ENCODE measurements around the gene ELAVL1. TPM values are rescaled to one million over a fixed set of nuclear protein-coding genes. Genes with fewer than 3 reads are reported as not detected.

Gene ELAVL1
- total and polyA plus RNA-seq, 2 of the 13 experiments (the other 11 are each of a cell fraction or from before 2014, with no cell fraction given), result 27.9 to 38.4 TPM

DNA sequence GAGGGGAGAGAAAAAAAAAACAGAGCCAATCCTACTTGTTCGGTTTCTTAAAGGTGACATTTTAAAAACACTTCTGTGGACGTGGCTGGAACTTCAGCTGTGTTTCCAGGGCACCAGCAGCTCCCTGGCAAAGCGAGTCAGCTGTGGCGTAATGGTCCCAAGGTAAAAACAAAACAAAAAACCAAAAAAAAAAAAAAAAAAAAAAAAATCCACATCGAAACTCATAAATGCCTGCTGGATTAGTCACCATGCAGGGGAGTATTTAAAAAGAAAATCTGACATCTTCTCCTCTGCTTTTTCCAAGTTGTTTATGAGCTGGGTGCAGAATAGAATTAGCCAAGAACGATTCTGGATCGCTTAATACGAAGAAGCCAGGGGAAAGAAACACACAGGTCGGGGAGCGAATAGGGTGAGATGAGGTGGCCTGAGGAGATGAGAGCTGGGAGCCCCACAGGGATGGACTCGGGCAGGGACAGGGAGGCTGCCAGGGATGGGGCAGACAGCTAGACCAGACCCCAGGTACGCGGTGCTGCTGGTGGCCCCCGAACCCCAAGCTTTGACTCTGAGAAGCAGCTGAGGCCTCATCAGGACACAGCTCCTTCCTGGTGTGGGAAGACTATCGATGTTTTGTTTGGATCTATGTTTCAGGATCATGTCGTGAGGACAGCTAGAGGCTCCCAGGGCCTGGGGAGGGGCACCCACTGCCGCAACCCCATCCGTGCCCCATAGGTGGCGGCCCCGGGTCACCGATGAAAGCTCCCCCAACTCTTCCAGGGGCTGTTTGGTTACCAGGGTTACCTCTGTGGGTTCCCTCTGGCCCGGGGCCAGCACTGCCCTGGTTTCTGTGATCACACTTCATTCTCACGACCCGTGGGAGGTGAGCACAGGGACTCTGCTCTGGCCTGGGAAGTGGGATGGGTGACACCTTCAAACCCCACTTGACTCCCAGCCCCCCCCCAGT is 76.4 kb downstream of the ELAVL1 start:
- Histone ChIP-seq H3K9me3 (ENCODE audit: low read length) (no peaks in the 10 kb centered on the region), H3K79me2 (ENCODE audit: insufficient read depth, low read length) (no peaks in the 10 kb centered on the region), H2AFZ (ENCODE audit: low read length) (no peak overlapping the region), H3K27ac (ENCODE audit: extremely low read length, insufficient read depth, low read length) (peak overlapping the region; percentile 43), H3K4me1 (ENCODE audit: insufficient read depth, low read length) (no peaks in the 10 kb centered on the region), H3K27me3 (ENCODE audit: control insufficient read depth in 1 of 2, insufficient read depth in 2 of 2, low read length in 2 of 2) (no peaks in the 10 kb centered on the region), H3K4me3 (replicated peaks in 1 of 3; ENCODE audit: insufficient read depth in 1 of 3, low read depth in 2 of 3, low read length in 3 of 3) (no peak overlapping the region), H3K4me2 (ENCODE audit: low read depth, low read length) (no peak overlapping the region), H4K20me1 (ENCODE audit: insufficient read depth, low read length) (no peaks in the 10 kb centered on the region), H3K9ac (ENCODE audit: insufficient read depth, low read depth, low read length) (no peak overlapping the region), H3K36me3 (replicated peaks in 1 of 2; ENCODE audit: control insufficient read depth in 1 of 2, insufficient read depth in 2 of 2, low read length in 2 of 2) (peaks cover 24 to 37% of the 10 kb centered on the region in 2 experiments; a peak in 4 of 5 replicates)
- ChIA-PET CTCF (ENCODE audit: low intra/inter-chr PET ratio, low total read pairs) (no interaction called here), POLR2A (interaction anchor here (1.1 to 5.2 kb wide), 6 partner anchors 9 to 97 kb away, joined by 3 to 57 read pairs (median 4); partner anchors contain the start of genes MAP2K7, SNAPC2 and TIMM44)
- FAIRE-seq (no peak), DNase-seq (ENCODE audit: low spot score) (peak; percentile 53), ATAC-seq (peak; percentile 49)
- BruUV-seq (replicated peaks), result no TSS peak
- intact Hi-C loops (cut with micrococcal nuclease; ENCODE audit: unreplicated experiment), result no loop called here
- in situ Hi-C loops (cut with HindIII; ENCODE audit: extremely low pct_ligation_motif_present, low pct_unique_long_range_greater_than_20kb), result no loop called here
- 90% methylated on average over 15 of the region's 24 CpGs for WGBS (ENCODE audit: low lambda C conversion rate)
- no peak for TF ChIP-seq ZNF839 (CRISPR knock-in tag; IDR thresholded peaks at IDR 0.05; ENCODE audit: borderline replicate concordance)
- no peak for TF ChIP-seq KLF13 (CRISPR knock-in tag; IDR thresholded peaks at IDR 0.05)
- no peak for TF ChIP-seq NFE2L2 (IDR thresholded peaks at IDR 0.05; ENCODE audit: low read length)
- no peak for TF ChIP-seq ZNF207 (IDR thresholded peaks at IDR 0.05; ENCODE audit: borderline replicate concordance)
- no peak for TF ChIP-seq SRF (IDR thresholded peaks at IDR 0.05; ENCODE audit: low read depth, low read length)
- TF ChIP-seq HNF4G (IDR thresholded peaks at IDR 0.05; ENCODE audit: borderline replicate concordance, low read depth, low read length), result no peak
- no peak for TF ChIP-seq HNF4G (CRISPR knock-in tag; IDR thresholded peaks at IDR 0.05; ENCODE audit: borderline replicate concordance, low read depth)
- TF ChIP-seq, protein P1, sequence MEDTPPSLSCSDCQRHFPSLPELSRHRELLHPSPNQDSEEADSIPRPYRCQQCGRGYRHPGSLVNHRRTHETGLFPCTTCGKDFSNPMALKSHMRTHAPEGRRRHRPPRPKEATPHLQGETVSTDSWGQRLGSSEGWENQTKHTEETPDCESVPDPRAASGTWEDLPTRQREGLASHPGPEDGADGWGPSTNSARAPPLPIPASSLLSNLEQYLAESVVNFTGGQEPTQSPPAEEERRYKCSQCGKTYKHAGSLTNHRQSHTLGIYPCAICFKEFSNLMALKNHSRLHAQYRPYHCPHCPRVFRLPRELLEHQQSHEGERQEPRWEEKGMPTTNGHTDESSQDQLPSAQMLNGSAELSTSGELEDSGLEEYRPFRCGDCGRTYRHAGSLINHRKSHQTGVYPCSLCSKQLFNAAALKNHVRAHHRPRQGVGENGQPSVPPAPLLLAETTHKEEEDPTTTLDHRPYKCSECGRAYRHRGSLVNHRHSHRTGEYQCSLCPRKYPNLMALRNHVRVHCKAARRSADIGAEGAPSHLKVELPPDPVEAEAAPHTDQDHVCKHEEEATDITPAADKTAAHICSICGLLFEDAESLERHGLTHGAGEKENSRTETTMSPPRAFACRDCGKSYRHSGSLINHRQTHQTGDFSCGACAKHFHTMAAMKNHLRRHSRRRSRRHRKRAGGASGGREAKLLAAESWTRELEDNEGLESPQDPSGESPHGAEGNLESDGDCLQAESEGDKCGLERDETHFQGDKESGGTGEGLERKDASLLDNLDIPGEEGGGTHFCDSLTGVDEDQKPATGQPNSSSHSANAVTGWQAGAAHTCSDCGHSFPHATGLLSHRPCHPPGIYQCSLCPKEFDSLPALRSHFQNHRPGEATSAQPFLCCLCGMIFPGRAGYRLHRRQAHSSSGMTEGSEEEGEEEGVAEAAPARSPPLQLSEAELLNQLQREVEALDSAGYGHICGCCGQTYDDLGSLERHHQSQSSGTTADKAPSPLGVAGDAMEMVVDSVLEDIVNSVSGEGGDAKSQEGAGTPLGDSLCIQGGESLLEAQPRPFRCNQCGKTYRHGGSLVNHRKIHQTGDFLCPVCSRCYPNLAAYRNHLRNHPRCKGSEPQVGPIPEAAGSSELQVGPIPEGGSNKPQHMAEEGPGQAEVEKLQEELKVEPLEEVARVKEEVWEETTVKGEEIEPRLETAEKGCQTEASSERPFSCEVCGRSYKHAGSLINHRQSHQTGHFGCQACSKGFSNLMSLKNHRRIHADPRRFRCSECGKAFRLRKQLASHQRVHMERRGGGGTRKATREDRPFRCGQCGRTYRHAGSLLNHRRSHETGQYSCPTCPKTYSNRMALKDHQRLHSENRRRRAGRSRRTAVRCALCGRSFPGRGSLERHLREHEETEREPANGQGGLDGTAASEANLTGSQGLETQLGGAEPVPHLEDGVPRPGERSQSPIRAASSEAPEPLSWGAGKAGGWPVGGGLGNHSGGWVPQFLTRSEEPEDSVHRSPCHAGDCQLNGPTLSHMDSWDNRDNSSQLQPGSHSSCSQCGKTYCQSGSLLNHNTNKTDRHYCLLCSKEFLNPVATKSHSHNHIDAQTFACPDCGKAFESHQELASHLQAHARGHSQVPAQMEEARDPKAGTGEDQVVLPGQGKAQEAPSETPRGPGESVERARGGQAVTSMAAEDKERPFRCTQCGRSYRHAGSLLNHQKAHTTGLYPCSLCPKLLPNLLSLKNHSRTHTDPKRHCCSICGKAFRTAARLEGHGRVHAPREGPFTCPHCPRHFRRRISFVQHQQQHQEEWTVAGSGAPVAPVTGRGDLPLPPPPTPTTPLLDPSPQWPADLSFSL (CRISPR knock-in tag; IDR thresholded peaks at IDR 0.05), result no peak
- no peak for TF ChIP-seq KDM5A (IDR thresholded peaks at IDR 0.05; ENCODE audit: borderline replicate concordance, low read length)
- TF ChIP-seq RAD21 (CRISPR knock-in tag; IDR thresholded peaks at IDR 0.05), result peak; percentile 50; the same call in 1 of the 2 replicates
- peak; percentile 32 for TF ChIP-seq AGO2 (optimal IDR thresholded peaks at IDR 0.05; ENCODE audit: low read depth, low read length)
- TF ChIP-seq, protein P2, sequence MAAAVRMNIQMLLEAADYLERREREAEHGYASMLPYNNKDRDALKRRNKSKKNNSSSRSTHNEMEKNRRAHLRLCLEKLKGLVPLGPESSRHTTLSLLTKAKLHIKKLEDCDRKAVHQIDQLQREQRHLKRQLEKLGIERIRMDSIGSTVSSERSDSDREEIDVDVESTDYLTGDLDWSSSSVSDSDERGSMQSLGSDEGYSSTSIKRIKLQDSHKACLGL (CRISPR knock-in tag; IDR thresholded peaks at IDR 0.05), result no peak
- peak; percentile 75 for TF ChIP-seq RBM22 (optimal IDR thresholded peaks at IDR 0.05; ENCODE audit: low read length)
- TF ChIP-seq, protein P3, sequence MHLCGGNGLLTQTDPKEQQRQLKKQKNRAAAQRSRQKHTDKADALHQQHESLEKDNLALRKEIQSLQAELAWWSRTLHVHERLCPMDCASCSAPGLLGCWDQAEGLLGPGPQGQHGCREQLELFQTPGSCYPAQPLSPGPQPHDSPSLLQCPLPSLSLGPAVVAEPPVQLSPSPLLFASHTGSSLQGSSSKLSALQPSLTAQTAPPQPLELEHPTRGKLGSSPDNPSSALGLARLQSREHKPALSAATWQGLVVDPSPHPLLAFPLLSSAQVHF (CRISPR knock-in tag; IDR thresholded peaks at IDR 0.05), result no peak
- no peak for TF ChIP-seq NFKB2 (CRISPR knock-in tag; IDR thresholded peaks at IDR 0.05; ENCODE audit: borderline replicate concordance)
- TF ChIP-seq SIX4 (CRISPR knock-in tag; IDR thresholded peaks at IDR 0.05), result no peak
- TF ChIP-seq ZKSCAN8 (CRISPR knock-in tag; IDR thresholded peaks at IDR 0.05; ENCODE audit: borderline replicate concordance), result no peak
